Cardiac muscle cell (in vitro differentiated cells and primary cell): ENCODE measurements around the gene PRKCH. TPM values are rescaled to one million over a fixed set of nuclear protein-coding genes. Genes with fewer than 3 reads are reported as not detected.

Source experiments
- DNase-seq, 2 donors: peaks; one replicate each; pipeline versions ENCODE4 v3.0.0 to v3.0.0-alpha.2; 2010 to 2017; ENCODE audit warnings: low read depth in 1 of 2, low spot score in 1 of 2
- H3K27ac ChIP-seq: fragments of 200-600 bp; sonication (generic); 2 replicates; pipeline ENCODE4 v1.5.1; 2016
- H3K27me3 ChIP-seq: fragments of 200-600 bp; sonication (generic); 2 replicates; pipeline ENCODE4 v1.6.0; 2016; ENCODE audit warnings: control low read depth
- H3K36me3 ChIP-seq: fragments of 200-600 bp; sonication (generic); 2 replicates; pipeline ENCODE4 v1.5.1; 2016; ENCODE audit warnings: control low read depth
- H3K4me1 ChIP-seq: fragments of 200-600 bp; sonication (generic); 2 replicates; pipeline ENCODE4 v1.8.1; 2017; ENCODE audit warnings: low read depth, mild to moderate bottlenecking, mixed run types
- H3K4me3 ChIP-seq: fragments of 200-600 bp; sonication (generic); 2 replicates; pipeline ENCODE4 v1.5.1; 2016; ENCODE audit warnings: mild to moderate bottlenecking
- H3K9me3 ChIP-seq: fragments of 200-600 bp; sonication (generic); 2 replicates; pipeline ENCODE4 v1.5.1; 2017; ENCODE audit warnings: low read depth, mild to moderate bottlenecking, control low read depth
- CTCF ChIP-seq: IDR thresholded peaks from 2 replicates; pipeline ENCODE4 v1.5.1; 2012; ENCODE audit warnings: low read depth, mild to moderate bottlenecking, low read length
- polyA plus RNA-seq: library from polyadenylated mRNA; unstranded; fragments of >200 nt; fragmentation: Nextera tagmentation; extraction: Ambion mirVana; gene quantifications from 2 replicates; pipeline ENCODE4 v1.2.1, GENCODE V29; 2016
- total RNA-seq: library from RNA; depleted of rRNA; stranded (reverse); fragments of >200 nt; gene quantifications from 2 replicates; pipeline ENCODE4 v1.2.3, GENCODE V29; 2016

The PRKCH gene
- total and polyA plus RNA-seq, 2 experiments from 2014 or later = 51.0 to 128 TPM

DNA sequence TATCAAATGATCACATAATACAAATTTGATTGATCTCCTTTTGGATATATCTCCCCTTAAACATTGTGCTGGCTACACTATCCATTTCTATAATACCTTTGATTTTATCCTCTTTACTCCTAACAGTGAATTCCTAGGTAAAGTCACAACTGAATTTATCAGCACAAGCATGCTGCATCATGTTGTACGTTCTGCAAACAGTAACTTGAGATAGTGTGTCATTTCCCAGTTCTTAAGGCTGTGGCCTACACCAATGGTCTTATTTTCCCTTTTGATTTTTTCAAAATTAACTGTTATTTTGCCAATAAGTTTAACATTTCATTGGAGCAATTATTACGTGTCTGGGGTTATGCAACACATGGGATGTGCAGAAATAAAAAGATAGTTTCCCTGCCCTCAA, 24.8 kb downstream of the PRKCH start:
- H3K4me1 ChIP-seq = peaks cover 82% of the 10 kb centered on the region
- no peak for TF ChIP-seq CTCF
- no peak overlapping the region for H3K4me3 ChIP-seq
- DNase-seq = no peak
- H3K27me3 ChIP-seq = no peaks in the 10 kb centered on the region
- no peaks in the 10 kb centered on the region for H3K36me3 ChIP-seq
- peak overlapping the region; percentile 93 for H3K27ac ChIP-seq
- H3K9me3 ChIP-seq = no peaks in the 10 kb centered on the region

DNA sequence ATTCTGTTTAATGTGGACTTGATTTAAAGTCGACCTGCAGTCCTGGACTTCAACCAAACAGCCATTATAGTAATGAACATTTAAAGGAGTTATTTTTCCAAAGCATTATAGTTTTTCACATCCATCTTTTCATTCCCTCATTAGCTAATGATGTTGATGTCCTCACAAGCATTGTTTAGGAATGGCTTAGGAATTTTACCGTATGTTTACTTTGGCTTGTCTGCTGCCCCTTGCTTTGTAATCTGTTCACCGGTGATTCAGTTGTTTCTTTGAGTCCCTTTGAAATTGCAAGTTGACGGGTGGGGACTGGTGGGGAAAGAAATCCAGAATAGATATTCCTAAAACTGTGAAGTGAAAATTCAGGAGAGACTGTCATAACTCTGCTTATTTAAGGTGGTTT, 25.4 kb downstream of the PRKCH start:
- TF ChIP-seq CTCF = no peak
- Histone ChIP-seq H3K36me3 (no peaks in the 10 kb centered on the region), H3K4me1 (peaks cover 80% of the 10 kb centered on the region), H3K9me3 (no peaks in the 10 kb centered on the region), H3K27me3 (no peaks in the 10 kb centered on the region), H3K4me3 (no peak overlapping the region), H3K27ac (peak overlapping the region; percentile 93)
- DNase-seq = peak in 1 of 2 donors; percentile 19

- H3K4me1 ChIP-seq = peaks cover 69% of the 10 kb centered on the region
- no peak for DNase-seq
- peak overlapping the region; percentile 35 for H3K27ac ChIP-seq
- H3K9me3 ChIP-seq = no peaks in the 10 kb centered on the region
- no peaks in the 10 kb centered on the region for H3K36me3 ChIP-seq
- no peak overlapping the region for H3K4me3 ChIP-seq
- TF ChIP-seq CTCF = no peak
- H3K27me3 ChIP-seq = no peaks in the 10 kb centered on the region
Observed at GRCh38 chr14:61347826-61348443, 26.6 kb downstream of the PRKCH start.

DNA sequence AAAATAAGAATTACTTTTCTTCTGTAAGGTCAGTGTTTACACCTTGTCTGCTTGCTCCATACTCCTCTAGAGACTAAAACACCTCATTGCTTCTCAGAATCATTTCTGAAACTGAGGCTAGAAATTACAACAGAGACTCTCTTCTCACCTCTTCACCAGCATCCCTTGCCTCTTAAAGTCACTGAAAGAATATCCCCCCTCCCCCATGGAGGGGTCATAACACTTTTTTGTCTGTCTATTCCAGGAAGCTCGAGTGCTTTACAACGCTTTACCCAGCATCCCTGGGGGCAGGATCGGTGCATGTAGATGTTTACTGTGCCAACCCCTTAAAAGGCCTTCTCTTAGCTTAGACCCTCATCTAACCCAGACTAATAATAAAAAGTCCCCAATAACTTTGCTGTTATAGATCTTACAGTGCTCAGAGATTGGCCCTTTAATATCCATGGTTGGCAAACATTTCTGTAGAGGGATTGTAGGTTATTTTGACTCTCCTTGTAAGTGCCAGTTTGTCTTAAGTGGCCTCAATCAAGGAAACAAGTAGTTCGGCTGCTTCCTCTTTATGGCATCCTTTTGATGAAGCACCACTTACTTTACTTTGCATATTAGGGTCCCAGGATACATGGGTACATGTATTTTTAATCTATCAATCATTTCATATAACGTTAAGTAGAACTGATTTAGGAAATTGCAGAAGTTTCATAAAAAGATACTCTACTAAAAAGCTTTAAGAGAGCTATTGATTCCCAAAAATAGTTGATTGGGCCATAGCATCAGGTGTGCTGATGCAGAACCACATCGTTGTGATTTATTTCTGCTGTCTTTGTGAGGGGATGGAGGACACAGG, 29.3 kb downstream of the PRKCH start:
- DNase-seq = no peak
- Histone ChIP-seq H3K27me3 (no peaks in the 10 kb centered on the region), H3K4me1 (peaks cover 45% of the 10 kb centered on the region), H3K4me3 (no peak overlapping the region), H3K27ac (no peak overlapping the region), H3K9me3 (no peaks in the 10 kb centered on the region), H3K36me3 (no peaks in the 10 kb centered on the region)
- no peak for TF ChIP-seq CTCF

DNA sequence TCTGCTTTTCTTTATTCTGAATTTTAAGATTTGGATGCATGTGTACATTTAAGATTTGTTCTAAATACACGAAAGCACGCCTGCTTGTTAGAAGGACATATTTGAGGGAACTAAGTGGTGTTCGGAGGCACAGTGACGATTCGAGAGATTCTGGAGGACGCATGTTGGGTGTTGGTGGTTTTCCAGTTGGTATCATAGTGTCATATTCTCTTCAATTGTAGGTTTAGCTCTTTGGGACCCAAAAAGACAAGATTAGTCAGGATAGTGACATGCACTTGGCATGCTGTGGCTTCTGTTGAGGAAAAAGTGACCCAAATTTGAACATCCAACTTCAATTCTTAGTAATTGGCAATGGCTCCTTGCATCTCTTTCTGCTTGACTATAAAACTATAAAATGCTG, 30.1 kb downstream of the PRKCH start:
- Histone ChIP-seq H3K4me1 (peaks cover 41% of the 10 kb centered on the region), H3K9me3 (no peaks in the 10 kb centered on the region), H3K36me3 (no peaks in the 10 kb centered on the region), H3K27ac (no peak overlapping the region), H3K27me3 (no peaks in the 10 kb centered on the region), H3K4me3 (no peak overlapping the region)
- no peak for DNase-seq
- no peak for TF ChIP-seq CTCF
